SU-DHL-6 (cell line): ENCODE results near the gene DOCK3.

Experiments used
- H2AFZ ChIP-seq: fragments of 200-600 bp; sonication (generic); 2 replicates; pipeline ENCODE4 v1.6.1; 2014; ENCODE audit warnings: low read depth, mild to moderate bottlenecking, moderate library complexity, mixed read lengths, antibody characterized with exemption, low read length; ENCODE audit not compliant: severe bottlenecking
- H3F3A ChIP-seq: fragments of 200-600 bp; shearing (Covaris generic); 2 replicates; pipeline ENCODE4 v1.6.0; 2016; ENCODE audit warnings: antibody characterized with exemption, mild to moderate bottlenecking; ENCODE audit not compliant: insufficient read depth
- H3K27ac ChIP-seq: fragments of 200-600 bp; sonication (generic); 2 replicates; pipeline ENCODE4 v1.5.1; 2016; ENCODE audit warnings: low read depth, mild to moderate bottlenecking, low read length, moderate library complexity, mixed read lengths
- H3K27me3 ChIP-seq: fragments of 200-600 bp; sonication (generic), shearing (Covaris generic); 2 replicates; pipeline ENCODE4 v1.6.0; 2014; ENCODE audit warnings: mild to moderate bottlenecking, low read length
- H3K36me3 ChIP-seq: fragments of 200-600 bp; sonication (generic); 2 replicates; pipeline ENCODE4 v1.6.1; 2014; ENCODE audit warnings: mild to moderate bottlenecking, low read length, mixed read lengths
- H3K4me2 ChIP-seq: fragments of 300-600, 200-600 bp; shearing (Covaris generic), sonication (generic); 2 replicates; pipeline ENCODE4 v1.6.0; 2014; ENCODE audit warnings: low read length, low read depth, mild to moderate bottlenecking; ENCODE audit not compliant: poor library complexity, severe bottlenecking
- H3K4me3 ChIP-seq: fragments of 200-600 bp; sonication (generic); 2 replicates; pipeline ENCODE4 v1.5.1; 2014; ENCODE audit warnings: antibody characterized with exemption, low read length, mild to moderate bottlenecking, mixed read lengths; ENCODE audit not compliant: insufficient read depth, poor library complexity, severe bottlenecking
- H3K79me2 ChIP-seq: fragments of 200-600 bp; sonication (generic); 2 replicates; pipeline ENCODE4 v1.6.1; 2014; ENCODE audit warnings: mild to moderate bottlenecking, low read length, moderate library complexity; ENCODE audit not compliant: insufficient read depth
- H3K9ac ChIP-seq: fragments of 200-600 bp; sonication (generic); 2 replicates; pipeline ENCODE4 v1.7.0; 2014; ENCODE audit warnings: mild to moderate bottlenecking, low read length
- H3K9me2 ChIP-seq: fragments of 200-600 bp; sonication (generic); replicated peaks from 2 replicates; pipeline ENCODE4 v1.6.1; 2014; ENCODE audit warnings: low read length; ENCODE audit not compliant: insufficient read depth
- H3K9me3 ChIP-seq: fragments of 200-600 bp; sonication (generic); 2 replicates; pipeline ENCODE4 v1.6.1; 2014; ENCODE audit warnings: low read length, mixed read lengths; ENCODE audit not compliant: insufficient read depth
- H4K20me1 ChIP-seq: fragments of 200-600 bp; sonication (generic); 2 replicates; pipeline ENCODE4 v1.6.1; 2014; ENCODE audit warnings: low read depth, mild to moderate bottlenecking, antibody characterized with exemption, low read length, moderate library complexity, mixed read lengths
- EZH2phosphoT487 ChIP-seq: fragments of 200-600 bp; sonication (generic), shearing (Covaris generic); conservative IDR thresholded peaks from 2 replicates; pipeline ENCODE4 v1.6.1; 2018; ENCODE audit warnings: mild to moderate bottlenecking, antibody characterized with exemption, low read length, moderate library complexity, mixed read lengths
- TF ChIP-seq, protein P1 (sequence below): fragments of 200-600 bp; sonication (generic); IDR thresholded peaks from one replicate; pipeline ENCODE4 v1.5.1; 2017; ENCODE audit warnings: antibody characterized with exemption, mild to moderate bottlenecking, low read length, moderate library complexity; ENCODE audit not compliant: insufficient read depth, poor library complexity, severe bottlenecking

Gene DOCK3

DNA sequence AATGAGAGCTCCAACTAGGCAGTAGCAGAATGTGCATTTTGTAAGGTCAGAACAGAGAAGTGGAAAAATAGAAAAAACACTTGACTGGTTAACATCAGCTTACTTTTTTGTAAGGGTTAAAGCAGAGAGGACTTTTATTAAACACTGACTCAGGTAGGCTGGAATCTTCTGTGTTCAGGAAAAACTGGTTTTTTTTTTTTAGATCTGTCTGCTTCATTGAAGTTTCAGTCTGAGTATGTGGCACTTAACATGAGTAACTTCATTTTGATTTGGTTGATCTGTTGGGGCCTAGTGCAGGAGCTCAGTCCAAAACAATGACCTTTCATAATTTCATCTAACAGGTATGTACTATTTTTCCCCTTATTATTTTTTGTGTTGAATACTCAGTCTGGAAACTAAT, 141.1 kb downstream of the DOCK3 start:
- H3F3A ChIP-seq: no peaks in the 10 kb centered on the region
- TF ChIP-seq EZH2phosphoT487: no peak
- TF ChIP-seq, protein P1, sequence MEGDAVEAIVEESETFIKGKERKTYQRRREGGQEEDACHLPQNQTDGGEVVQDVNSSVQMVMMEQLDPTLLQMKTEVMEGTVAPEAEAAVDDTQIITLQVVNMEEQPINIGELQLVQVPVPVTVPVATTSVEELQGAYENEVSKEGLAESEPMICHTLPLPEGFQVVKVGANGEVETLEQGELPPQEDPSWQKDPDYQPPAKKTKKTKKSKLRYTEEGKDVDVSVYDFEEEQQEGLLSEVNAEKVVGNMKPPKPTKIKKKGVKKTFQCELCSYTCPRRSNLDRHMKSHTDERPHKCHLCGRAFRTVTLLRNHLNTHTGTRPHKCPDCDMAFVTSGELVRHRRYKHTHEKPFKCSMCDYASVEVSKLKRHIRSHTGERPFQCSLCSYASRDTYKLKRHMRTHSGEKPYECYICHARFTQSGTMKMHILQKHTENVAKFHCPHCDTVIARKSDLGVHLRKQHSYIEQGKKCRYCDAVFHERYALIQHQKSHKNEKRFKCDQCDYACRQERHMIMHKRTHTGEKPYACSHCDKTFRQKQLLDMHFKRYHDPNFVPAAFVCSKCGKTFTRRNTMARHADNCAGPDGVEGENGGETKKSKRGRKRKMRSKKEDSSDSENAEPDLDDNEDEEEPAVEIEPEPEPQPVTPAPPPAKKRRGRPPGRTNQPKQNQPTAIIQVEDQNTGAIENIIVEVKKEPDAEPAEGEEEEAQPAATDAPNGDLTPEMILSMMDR: no peak
- H3K4me3 ChIP-seq: no peak overlapping the region
- H3K9ac ChIP-seq: no peak overlapping the region
- no peak overlapping the region for H3K4me2 ChIP-seq
- H3K9me2 ChIP-seq: no peaks in the 10 kb centered on the region
- no peaks in the 10 kb centered on the region for H3K36me3 ChIP-seq
- H3K79me2 ChIP-seq: no peaks in the 10 kb centered on the region
- H3K27me3 ChIP-seq: no peaks in the 10 kb centered on the region
- no peak overlapping the region for H2AFZ ChIP-seq
- no peaks in the 10 kb centered on the region for H4K20me1 ChIP-seq
- no peak overlapping the region for H3K27ac ChIP-seq
- no peaks in the 10 kb centered on the region for H3K9me3 ChIP-seq

DNA sequence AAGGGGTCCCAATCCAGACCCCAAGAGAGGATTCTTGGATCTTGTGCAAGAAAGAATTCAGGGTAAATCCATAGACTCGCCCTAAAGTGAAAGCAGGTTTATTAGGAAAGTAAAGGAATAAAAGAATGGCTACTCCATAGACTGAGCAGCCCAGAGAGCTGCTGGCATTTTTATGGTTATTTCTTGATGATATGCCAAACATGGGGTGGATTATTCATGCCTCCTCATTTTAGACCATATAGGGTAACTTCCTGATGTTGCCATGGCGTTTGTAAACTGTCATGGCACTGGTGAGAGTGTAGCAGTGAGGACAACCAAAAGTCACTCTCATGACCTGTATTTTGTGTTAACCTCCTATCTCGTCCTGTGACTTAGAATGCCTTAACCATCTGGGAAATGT, 142.2 kb downstream of the DOCK3 start:
- TF ChIP-seq, protein P1: no peak
- TF ChIP-seq EZH2phosphoT487: no peak
- H3K9ac ChIP-seq: no peak overlapping the region

DNA sequence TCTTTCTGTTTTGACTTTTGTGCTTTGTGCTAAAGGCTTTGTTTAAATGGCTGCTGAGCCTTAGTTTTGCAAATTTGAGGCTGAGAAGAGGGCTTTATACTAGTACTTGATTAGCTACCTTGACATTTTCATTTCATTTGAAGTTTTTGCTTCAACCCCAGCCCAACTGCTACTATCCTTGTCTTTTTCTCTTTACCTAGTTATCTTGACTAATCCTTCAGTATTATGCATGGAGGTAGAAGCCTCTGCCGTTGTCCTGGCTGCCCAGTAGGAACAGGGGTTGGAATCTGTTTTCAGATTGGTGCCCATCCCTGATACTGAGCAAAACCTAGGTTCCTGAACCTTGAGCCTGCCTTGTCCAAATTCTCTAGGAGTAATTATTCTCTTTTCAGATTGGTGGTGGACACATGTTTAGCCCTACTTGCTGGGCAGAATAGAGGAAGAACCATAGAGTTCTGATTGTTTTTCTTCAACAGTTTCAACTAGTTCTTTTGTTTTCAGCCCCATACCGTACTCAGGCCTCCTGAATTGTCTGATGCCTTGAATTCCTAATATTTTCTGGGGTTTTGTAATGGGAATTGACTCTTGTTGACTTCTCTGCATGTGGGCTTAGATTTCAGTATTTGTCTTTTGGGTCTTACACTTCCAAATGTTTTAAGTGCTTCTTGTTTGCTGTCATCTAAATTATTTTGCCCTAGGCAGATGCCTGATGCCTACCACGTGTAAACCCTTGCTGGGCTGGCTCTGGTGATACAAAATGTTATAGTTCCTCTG, 143.2 kb downstream of the DOCK3 start:
- Histone ChIP-seq H3K9me2 (no peaks in the 10 kb centered on the region), H3K27ac (no peak overlapping the region), H3K27me3 (no peaks in the 10 kb centered on the region), H3K36me3 (no peaks in the 10 kb centered on the region), H4K20me1 (no peaks in the 10 kb centered on the region), H3K9ac (no peak overlapping the region), H3K9me3 (no peaks in the 10 kb centered on the region), H3F3A (no peaks in the 10 kb centered on the region), H3K79me2 (no peaks in the 10 kb centered on the region), H3K4me3 (no peak overlapping the region), H2AFZ (no peak overlapping the region), H3K4me2 (no peak overlapping the region)
- TF ChIP-seq, protein P1: no peak
- no peak for TF ChIP-seq EZH2phosphoT487

More for the DNA sequence above, 142.2 kb downstream of the DOCK3 start:
- Histone ChIP-seq H3K4me2 (no peak overlapping the region), H3K27me3 (no peaks in the 10 kb centered on the region), H3K9me3 (no peaks in the 10 kb centered on the region), H2AFZ (no peak overlapping the region), H3K9me2 (no peaks in the 10 kb centered on the region), H3K36me3 (no peaks in the 10 kb centered on the region), H4K20me1 (no peaks in the 10 kb centered on the region), H3F3A (no peaks in the 10 kb centered on the region), H3K27ac (no peak overlapping the region), H3K79me2 (no peaks in the 10 kb centered on the region), H3K4me3 (no peak overlapping the region)
